ENCODE results near the gene B3GNT5.

GRCh38 chr3:183253528-183254486 lies 754 bp downstream of the B3GNT5 start:
- TF ChIP-seq CTCF (conservative IDR thresholded peaks at IDR 0.05; ENCODE audit: low read length): no peak
- TF ChIP-seq EZH2phosphoT487 (IDR thresholded peaks at IDR 0.05; ENCODE audit: borderline replicate concordance): no peak
